NCI-H2107 (cell line): ENCODE results near the gene RDH14.

Source experiments
- DNase-seq: peaks from one replicate; lab custom pipeline; 2025; lab: John Stamatoyannopoulos, UW

RDH14 gene, protein sequence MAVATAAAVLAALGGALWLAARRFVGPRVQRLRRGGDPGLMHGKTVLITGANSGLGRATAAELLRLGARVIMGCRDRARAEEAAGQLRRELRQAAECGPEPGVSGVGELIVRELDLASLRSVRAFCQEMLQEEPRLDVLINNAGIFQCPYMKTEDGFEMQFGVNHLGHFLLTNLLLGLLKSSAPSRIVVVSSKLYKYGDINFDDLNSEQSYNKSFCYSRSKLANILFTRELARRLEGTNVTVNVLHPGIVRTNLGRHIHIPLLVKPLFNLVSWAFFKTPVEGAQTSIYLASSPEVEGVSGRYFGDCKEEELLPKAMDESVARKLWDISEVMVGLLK

GRCh38 chr2:18560031-18560796 lies at the start of gene RDH14:
Gene RDH14, minus strand, starts transcription at chr2:18560653. Its CDS starts 81 bp downstream, at chr2:18560572.
- peak; percentile 88 for DNase-seq

DNA sequence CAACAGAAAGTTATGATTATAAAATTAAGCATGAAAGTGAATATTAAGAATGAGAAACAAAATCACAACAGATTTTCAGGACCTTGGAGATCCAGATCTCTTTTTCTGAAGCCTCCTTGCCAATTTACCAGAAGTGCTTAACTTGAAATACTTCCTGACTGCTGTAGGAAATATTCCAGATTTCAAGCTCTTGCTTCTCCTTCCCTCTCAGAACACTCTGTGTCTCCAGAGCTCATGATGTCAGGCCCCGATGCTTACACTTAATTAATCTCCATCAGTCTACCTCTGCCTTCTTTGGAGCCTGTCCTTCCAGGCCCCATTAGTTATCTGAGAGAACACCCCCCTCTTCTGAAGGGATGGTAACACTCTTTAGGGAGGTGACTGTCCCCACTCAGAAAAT lies 49.6 kb upstream of the RDH14 start:
- DNase-seq, result no peak

GRCh38 chr2:18605115-18605514 lies 44.7 kb upstream of the RDH14 start:
- DNase-seq, result no peak

DNA sequence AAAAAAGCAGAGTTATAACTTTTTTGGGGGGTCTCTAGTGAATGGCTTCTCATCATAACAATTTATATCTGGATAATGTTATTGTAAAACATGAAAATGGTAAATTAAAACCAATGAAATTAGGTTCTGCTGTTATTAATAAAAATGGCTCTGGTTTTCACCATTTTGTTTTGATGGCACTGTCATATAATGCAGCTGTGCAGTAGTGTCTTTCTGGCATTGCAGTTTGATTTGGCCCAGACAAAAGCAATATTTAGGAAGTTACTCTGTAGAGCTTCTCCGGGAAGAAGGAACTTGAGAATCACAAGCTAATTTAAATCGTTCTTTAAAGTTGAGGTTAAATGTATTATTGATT lies 44.1 kb upstream of the RDH14 start:
- DNase-seq, result no peak

DNA sequence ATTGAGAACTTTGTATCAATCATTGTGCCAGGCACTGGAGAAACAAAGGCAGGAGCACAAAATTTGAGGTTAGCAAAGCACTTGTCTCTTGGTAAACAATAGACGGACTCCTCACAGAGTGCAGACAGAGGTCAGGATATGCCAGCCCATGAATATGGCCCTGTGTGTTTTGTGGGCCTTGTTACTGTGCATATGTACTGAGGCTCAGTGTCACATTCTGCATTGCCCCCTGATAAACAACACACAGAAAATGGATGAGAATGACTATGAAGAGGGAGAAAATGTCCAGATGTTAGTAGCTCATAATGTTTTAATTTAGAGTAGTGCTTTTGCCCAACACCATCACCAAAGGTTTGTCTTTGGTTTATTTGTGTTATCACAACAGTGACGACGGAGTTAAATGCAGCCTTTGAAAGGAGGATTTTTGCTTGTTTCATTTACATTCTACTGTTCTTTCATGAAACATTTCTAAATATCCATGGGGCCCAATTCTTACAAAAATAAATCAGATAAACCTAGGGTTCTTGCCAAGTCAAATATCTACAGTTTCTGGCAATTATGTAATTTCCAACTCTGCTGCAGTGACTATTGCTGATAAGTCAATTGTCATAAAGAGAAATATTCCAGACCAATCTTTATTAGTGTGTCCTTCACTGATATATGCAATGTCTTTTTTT lies 43.5 kb upstream of the RDH14 start:
- DNase-seq, result no peak

DNA sequence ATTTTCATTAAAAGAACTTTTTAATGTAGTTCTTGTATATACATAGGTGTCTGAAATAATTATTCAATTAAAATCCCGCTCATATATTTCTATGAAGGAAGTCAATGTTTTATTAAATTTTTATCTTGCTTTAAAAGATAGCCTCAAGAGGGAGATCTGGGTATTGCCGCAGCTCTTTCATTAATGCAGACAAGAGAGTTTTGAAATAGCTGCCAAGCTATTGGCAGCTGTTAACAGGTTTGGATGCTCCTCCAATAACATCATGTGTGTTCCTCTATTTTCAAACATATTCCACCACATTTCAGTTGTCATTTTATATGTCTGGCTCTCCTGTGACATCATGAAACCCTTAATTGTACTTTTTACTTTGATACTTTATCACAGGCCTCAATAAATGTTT lies 41.8 kb upstream of the RDH14 start:
- DNase-seq, result no peak

GRCh38 chr2:18600255-18600613 lies 39.8 kb upstream of the RDH14 start:
- DNase-seq, result no peak

- no peak for DNase-seq
These were observed 39.2 kb upstream of the RDH14 start for GRCh38 chr2:18599509-18600254.

DNA sequence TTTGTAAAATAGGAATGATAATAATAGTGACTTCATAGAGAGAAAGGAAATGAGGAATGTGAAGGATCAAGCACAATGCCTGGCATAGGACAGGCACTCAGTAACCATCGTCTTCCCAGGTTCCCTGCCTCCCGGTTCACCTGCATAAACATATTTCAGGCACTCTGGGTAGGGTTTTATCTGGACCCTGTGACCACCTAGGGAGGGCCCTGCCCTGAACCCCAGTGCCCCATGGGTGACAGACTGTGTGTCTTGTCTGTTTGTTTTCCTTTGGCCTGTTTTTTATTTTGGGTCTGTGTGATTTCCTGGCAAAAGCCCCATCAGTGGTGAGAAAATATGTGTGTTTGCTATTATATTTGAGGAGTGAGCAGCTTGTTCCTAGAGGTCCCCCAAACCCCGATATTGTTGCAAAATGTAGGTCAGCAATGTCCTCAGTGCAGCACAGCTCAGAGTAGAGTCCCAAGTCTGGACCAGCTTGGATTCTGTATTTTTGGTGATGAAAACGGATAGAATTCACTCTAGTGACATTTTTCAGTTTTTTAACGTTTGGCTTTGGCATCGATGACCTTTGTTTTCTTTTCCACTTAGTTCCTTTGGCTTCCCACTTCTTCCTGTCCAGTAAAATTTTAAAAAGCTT lies 38.5 kb upstream of the RDH14 start:
- no peak for DNase-seq

- no peak for DNase-seq
These were observed 37.2 kb upstream of the RDH14 start for GRCh38 chr2:18597618-18598017.

- no peak for DNase-seq
These were observed 36.5 kb upstream of the RDH14 start for GRCh38 chr2:18596993-18597392.

DNA sequence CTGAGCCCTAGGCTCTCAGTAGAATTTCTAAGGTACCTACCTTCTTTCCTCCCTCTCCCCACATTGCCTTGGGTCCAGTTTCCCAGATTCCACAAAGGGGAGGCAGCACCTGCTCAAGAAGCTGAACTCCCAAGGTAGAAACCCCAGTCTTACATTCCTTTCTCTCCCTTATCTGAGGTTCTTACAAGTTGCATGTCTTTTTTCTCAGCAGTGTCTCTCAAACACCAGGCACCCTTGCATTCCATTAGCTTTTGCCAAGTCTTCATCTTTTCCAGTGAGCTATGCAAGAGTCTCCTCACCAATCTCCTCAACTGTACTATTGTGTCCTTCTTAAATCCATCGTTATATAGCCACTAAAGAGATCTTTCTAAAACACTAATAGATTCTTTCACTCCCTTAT lies 33.0 kb upstream of the RDH14 start:
- no peak for DNase-seq

GRCh38 chr2:18592372-18592771 lies 31.9 kb upstream of the RDH14 start:
- DNase-seq, result no peak

DNA sequence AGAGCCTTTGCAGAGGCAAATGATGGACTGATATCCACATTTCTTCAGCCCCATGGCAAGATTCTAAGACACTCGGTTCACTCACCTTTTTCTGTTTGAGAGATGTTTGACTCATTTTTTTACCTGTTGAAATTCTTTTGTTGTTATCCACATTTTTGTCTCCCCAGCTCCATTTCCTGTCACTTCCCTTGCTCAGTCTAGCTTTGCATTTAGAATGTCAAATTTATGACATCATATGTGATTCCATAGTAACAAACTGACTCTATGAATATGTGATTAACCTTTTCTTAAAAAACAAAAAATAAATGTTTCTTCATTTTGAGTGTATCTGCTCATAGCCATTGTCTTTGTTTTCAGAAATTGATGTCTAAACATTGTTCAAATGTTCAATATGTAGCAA lies 28.9 kb upstream of the RDH14 start, which contains the start of gene NT5C1B:
Gene NT5C1B, minus strand, starts transcription at position 216 of the 400 bp plus-strand sequence. Its CDS starts 101 bp downstream, at position 115.
- no peak for DNase-seq

DNA sequence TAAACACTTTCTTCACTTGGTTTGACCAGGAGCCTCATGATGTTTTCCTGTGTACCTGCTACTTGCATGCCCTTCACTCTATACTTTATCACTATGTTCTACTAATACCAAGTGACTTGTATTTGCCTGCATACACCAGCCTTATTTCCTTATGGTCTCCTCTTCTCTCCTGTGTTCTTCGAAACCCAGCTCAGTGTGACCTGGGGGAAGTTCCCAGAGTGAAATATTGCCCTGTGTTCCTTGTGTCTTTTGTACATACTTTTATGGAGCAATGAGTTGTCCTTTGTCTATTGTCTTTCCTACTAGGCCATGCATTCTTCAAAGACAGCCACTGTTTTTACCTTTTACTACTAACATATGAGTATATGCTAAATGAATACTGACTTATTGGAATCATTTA lies 28.3 kb upstream of the RDH14 start:
- no peak for DNase-seq

- no peak for DNase-seq
These were observed 27.6 kb upstream of the RDH14 start for GRCh38 chr2:18588049-18588448.

- no peak for DNase-seq
These were observed 25.1 kb upstream of the RDH14 start for GRCh38 chr2:18585526-18585925.

- DNase-seq, result no peak
These were observed 24.1 kb upstream of the RDH14 start for GRCh38 chr2:18584608-18584954.

DNA sequence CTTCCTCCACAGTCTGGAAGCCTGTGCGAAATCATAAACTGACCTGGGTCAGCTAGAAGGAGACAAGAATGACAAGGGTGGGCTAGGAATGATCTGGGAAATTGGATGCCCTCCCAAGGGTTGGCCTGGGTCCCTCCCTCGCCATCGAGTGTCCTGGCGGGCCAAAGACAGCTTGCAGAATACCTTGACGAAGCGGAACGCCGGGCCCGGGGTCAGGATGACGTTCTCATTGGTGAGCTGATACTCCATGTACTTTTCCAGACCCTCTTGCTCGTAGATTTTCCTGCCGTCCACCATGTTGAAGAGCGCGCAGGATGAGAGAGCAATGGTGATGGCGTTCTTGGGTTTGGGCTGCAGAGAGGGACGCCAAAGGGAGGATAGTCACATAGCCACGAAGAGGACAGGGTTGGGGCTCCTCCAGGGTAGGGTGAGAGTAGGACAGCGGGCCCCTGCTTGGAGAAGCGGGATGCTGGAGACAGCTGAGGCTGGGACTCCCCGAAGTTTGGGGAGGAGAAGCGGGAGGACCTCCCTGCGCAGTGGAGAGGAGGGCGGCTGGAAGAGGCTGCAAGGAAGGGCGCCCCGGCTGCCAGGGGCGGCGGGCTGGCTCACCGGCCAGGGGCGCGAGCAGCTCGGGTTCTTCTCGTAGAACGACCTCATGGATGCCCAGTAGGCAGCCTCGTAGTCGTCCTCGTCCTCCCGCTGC lies 23.6 kb upstream of the RDH14 start:
- DNase-seq, result no peak

DNA sequence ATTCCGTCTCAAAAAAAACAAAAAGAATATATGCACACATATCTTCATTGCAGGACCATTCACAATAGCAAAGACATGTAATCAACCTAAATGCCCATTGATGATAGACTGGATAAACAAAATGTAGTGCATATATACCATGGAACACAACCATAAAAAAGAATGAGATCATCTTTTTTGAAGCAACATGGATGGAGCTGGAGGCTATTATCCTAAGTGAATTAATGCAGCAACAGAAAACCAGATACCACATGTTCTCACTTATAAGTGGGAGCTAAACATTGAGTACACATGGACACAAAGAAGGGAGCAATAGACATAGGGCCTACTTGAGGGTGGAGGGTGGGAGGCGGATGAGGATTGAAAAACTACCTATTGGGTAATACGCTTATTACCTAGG lies 20.2 kb upstream of the RDH14 start:
- DNase-seq, result no peak

DNA sequence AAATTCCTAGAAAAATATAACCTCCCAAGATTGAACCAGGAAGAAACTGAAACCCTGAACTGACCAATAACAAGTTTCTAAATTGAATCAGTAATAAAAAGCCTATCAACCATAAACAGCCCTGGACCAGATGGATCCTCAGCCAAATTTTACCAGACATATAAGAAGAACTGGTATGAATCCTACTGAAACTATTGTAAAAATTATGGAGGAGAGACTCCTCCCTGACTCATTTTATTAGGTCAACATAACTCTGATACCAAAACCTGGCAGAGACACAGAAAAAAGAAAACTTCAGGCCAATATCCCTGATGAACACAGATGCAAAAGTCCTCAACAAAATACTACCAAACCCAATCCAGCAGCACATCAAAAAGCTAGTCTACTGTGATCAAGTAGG lies 17.6 kb upstream of the RDH14 start:
- no peak for DNase-seq
